Activated CD4-positive, alpha-beta T cell treated with anti-CD3 and anti-CD28 coated beads, Interleukin-2, amount 10 ng/mL, durations not matched to agents 7 days and 5 days (primary cell): Measurements from ENCODE around the gene EDRF1. TPM values are rescaled to one million over a fixed set of nuclear protein-coding genes. Genes with fewer than 3 reads are reported as not detected.

ENCODE experiments used
- CTCF ChIA-PET: fragments of 350-600 bp; sonication (Branson Sonifier 250); formaldehyde crosslinking; loops from one replicate; lab custom pipeline; 2021; ENCODE audit warnings: antibody characterized with exemption; lab: Charles Lee
- POLR2A ChIA-PET: fragments of 350-600 bp; sonication (Branson Sonifier 250); formaldehyde crosslinking; loops from one replicate; lab custom pipeline; 2021; ENCODE audit warnings: antibody characterized with exemption; lab: Charles Lee
- DNase-seq: peaks from one replicate; pipeline ENCODE4 v3.0.0-alpha.2; 2020
- H3K27ac Mint-ChIP-seq: one replicate; pipeline ENCODE4 v1.8.0; 2021; ENCODE audit warnings: mild to moderate bottlenecking, moderate library complexity, mixed read lengths
- H3K27me3 Mint-ChIP-seq: one replicate; pipeline ENCODE4 v1.8.0; 2021; ENCODE audit warnings: mixed read lengths
- H3K36me3 Mint-ChIP-seq: one replicate; pipeline ENCODE4 v1.8.0; 2021; ENCODE audit warnings: low read depth, mixed read lengths
- H3K4me1 Mint-ChIP-seq: one replicate; pipeline ENCODE4 v1.8.0; 2021; ENCODE audit warnings: mixed read lengths
- H3K4me3 Mint-ChIP-seq: one replicate; pipeline ENCODE4 v1.8.0; 2021; ENCODE audit warnings: mild to moderate bottlenecking, moderate library complexity, mixed read lengths
- H3K9me3 Mint-ChIP-seq: one replicate; pipeline ENCODE4 v1.8.0; 2021; ENCODE audit warnings: mixed read lengths
- total RNA-seq, 2 experiments: library from RNA; stranded (reverse); gene quantifications; one replicate each; pipeline ENCODE4 v1.2.3, GENCODE V29; 2021

The EDRF1 gene
- total RNA-seq, 2 experiments from 2014 or later: 37.0 to 39.5 TPM

GRCh38 chr10:125721035-125721434 is 1.5 kb downstream of the EDRF1 start:
- no peak for DNase-seq
- CTCF ChIA-PET: interaction anchor here (1.0 to 1.7 kb wide), 2 partner anchors 9 to 10 kb away, joined by 3 to 5 read pairs; no protein-coding TSS in a partner anchor
- H3K4me1 Mint-ChIP-seq: peaks cover 30% of the 10 kb centered on the region
- H3K27me3 Mint-ChIP-seq: no peaks in the 10 kb centered on the region
- no peaks in the 10 kb centered on the region for H3K9me3 Mint-ChIP-seq
- peaks cover 40% of the 10 kb centered on the region for H3K36me3 Mint-ChIP-seq
- peak overlapping the region; percentile 88 for H3K4me3 Mint-ChIP-seq
- POLR2A ChIA-PET: no interaction called here
- peak overlapping the region; percentile 66 for H3K27ac Mint-ChIP-seq

GRCh38 chr10:125722811-125723210 is 3.3 kb downstream of the EDRF1 start:
- H3K4me3 Mint-ChIP-seq: no peak overlapping the region
- CTCF ChIA-PET: no interaction called here
- POLR2A ChIA-PET: no interaction called here
- no peak for DNase-seq
- peaks cover 44% of the 10 kb centered on the region for H3K36me3 Mint-ChIP-seq
- peaks cover 30% of the 10 kb centered on the region for H3K4me1 Mint-ChIP-seq
- H3K9me3 Mint-ChIP-seq: no peaks in the 10 kb centered on the region
- H3K27ac Mint-ChIP-seq: no peak overlapping the region
- no peaks in the 10 kb centered on the region for H3K27me3 Mint-ChIP-seq

GRCh38 chr10:125726914-125727313 is 7.4 kb downstream of the EDRF1 start:
- POLR2A ChIA-PET: no interaction called here
- no peak for DNase-seq
- Mint-ChIP-seq H3K27me3 (no peaks in the 10 kb centered on the region), H3K36me3 (peaks cover 56% of the 10 kb centered on the region), H3K4me1 (peaks cover 11% of the 10 kb centered on the region), H3K4me3 (no peak overlapping the region), H3K9me3 (no peaks in the 10 kb centered on the region), H3K27ac (no peak overlapping the region)
- CTCF ChIA-PET: no interaction called here

- Mint-ChIP-seq H3K36me3 (peaks cover 62% of the 10 kb centered on the region), H3K4me3 (no peak overlapping the region), H3K27me3 (no peaks in the 10 kb centered on the region), H3K4me1 (peaks cover 8% of the 10 kb centered on the region), H3K27ac (no peak overlapping the region), H3K9me3 (no peaks in the 10 kb centered on the region)
- ChIA-PET CTCF (no interaction called here), POLR2A (no interaction called here)
- no peak for DNase-seq
Observed at GRCh38 chr10:125727436-125727835, 7.9 kb downstream of the EDRF1 start.

- Mint-ChIP-seq H3K27me3 (no peaks in the 10 kb centered on the region), H3K36me3 (peaks cover 76% of the 10 kb centered on the region)
- CTCF ChIA-PET: no interaction called here
Observed at GRCh38 chr10:125734148-125734547, 14.6 kb downstream of the EDRF1 start.

GRCh38 chr10:125734823-125735222 is 15.3 kb downstream of the EDRF1 start:
- Mint-ChIP-seq H3K9me3 (no peaks in the 10 kb centered on the region), H3K4me3 (no peak overlapping the region), H3K4me1 (no peaks in the 10 kb centered on the region), H3K27ac (no peak overlapping the region), H3K36me3 (peaks cover 78% of the 10 kb centered on the region), H3K27me3 (no peaks in the 10 kb centered on the region)
- DNase-seq: no peak
- ChIA-PET POLR2A (no interaction called here), CTCF (no interaction called here)

More at GRCh38 chr10:125734148-125734547, 14.6 kb downstream of the EDRF1 start:
- no peak overlapping the region for H3K27ac Mint-ChIP-seq
- no peak overlapping the region for H3K4me3 Mint-ChIP-seq
- no peaks in the 10 kb centered on the region for H3K9me3 Mint-ChIP-seq
- DNase-seq: no peak
- peaks cover under 1% of the 10 kb centered on the region for H3K4me1 Mint-ChIP-seq
- POLR2A ChIA-PET: no interaction called here

GRCh38 chr10:125738206-125738605 is 18.7 kb downstream of the EDRF1 start:
- H3K36me3 Mint-ChIP-seq: peaks cover 76% of the 10 kb centered on the region

GRCh38 chr10:125739994-125740679 is 20.6 kb downstream of the EDRF1 start:
- H3K36me3 Mint-ChIP-seq: peaks cover 79% of the 10 kb centered on the region
- no peak for DNase-seq
- H3K27me3 Mint-ChIP-seq: no peaks in the 10 kb centered on the region
- ChIA-PET CTCF (no interaction called here), POLR2A (interaction anchor here (0.8 kb wide), 1 partner anchor 9 kb away, joined by 5 read pairs; no protein-coding TSS in a partner anchor)
- no peaks in the 10 kb centered on the region for H3K9me3 Mint-ChIP-seq
- H3K4me3 Mint-ChIP-seq: no peak overlapping the region
- H3K27ac Mint-ChIP-seq: no peak overlapping the region
- H3K4me1 Mint-ChIP-seq: peaks cover 2% of the 10 kb centered on the region

More at GRCh38 chr10:125738206-125738605, 18.7 kb downstream of the EDRF1 start:
- CTCF ChIA-PET: no interaction called here
- Mint-ChIP-seq H3K4me1 (no peaks in the 10 kb centered on the region), H3K9me3 (no peaks in the 10 kb centered on the region), H3K27ac (no peak overlapping the region), H3K27me3 (no peaks in the 10 kb centered on the region), H3K4me3 (no peak overlapping the region)
- POLR2A ChIA-PET: no interaction called here
- DNase-seq: no peak

GRCh38 chr10:125742465-125742864 is 23.0 kb downstream of the EDRF1 start:
- peaks cover 9% of the 10 kb centered on the region for H3K4me1 Mint-ChIP-seq
- H3K27ac Mint-ChIP-seq: no peak overlapping the region
- H3K27me3 Mint-ChIP-seq: no peaks in the 10 kb centered on the region
- ChIA-PET CTCF (no interaction called here), POLR2A (no interaction called here)
- H3K9me3 Mint-ChIP-seq: peaks cover 5% of the 10 kb centered on the region
- H3K4me3 Mint-ChIP-seq: no peak overlapping the region
- peaks cover 75% of the 10 kb centered on the region for H3K36me3 Mint-ChIP-seq
- DNase-seq: no peak

GRCh38 chr10:125744909-125745308 is 25.4 kb downstream of the EDRF1 start:
- CTCF ChIA-PET: no interaction called here
- H3K27me3 Mint-ChIP-seq: no peaks in the 10 kb centered on the region
- peaks cover 9% of the 10 kb centered on the region for H3K4me1 Mint-ChIP-seq
- H3K9me3 Mint-ChIP-seq: peaks cover 5% of the 10 kb centered on the region
- DNase-seq: no peak
- no peak overlapping the region for H3K4me3 Mint-ChIP-seq
- H3K36me3 Mint-ChIP-seq: peaks cover 73% of the 10 kb centered on the region
- no peak overlapping the region for H3K27ac Mint-ChIP-seq
- POLR2A ChIA-PET: no interaction called here

- ChIA-PET POLR2A (no interaction called here), CTCF (no interaction called here)
- DNase-seq: no peak
- Mint-ChIP-seq H3K4me1 (peaks cover 9% of the 10 kb centered on the region), H3K9me3 (peaks cover 5% of the 10 kb centered on the region), H3K27ac (no peak overlapping the region), H3K27me3 (no peaks in the 10 kb centered on the region), H3K36me3 (peaks cover 75% of the 10 kb centered on the region), H3K4me3 (no peak overlapping the region)
Observed at GRCh38 chr10:125747417-125747816, 27.9 kb downstream of the EDRF1 start.

GRCh38 chr10:125756196-125756595 is 36.7 kb downstream of the EDRF1 start:
- Mint-ChIP-seq H3K36me3 (peaks cover 55% of the 10 kb centered on the region), H3K4me3 (no peak overlapping the region), H3K4me1 (peaks cover 1% of the 10 kb centered on the region), H3K27ac (no peak overlapping the region), H3K27me3 (no peaks in the 10 kb centered on the region), H3K9me3 (no peaks in the 10 kb centered on the region)
- DNase-seq: no peak
- CTCF ChIA-PET: no interaction called here
- POLR2A ChIA-PET: no interaction called here

GRCh38 chr10:125756853-125757487 is 37.5 kb downstream of the EDRF1 start:
- POLR2A ChIA-PET: no interaction called here
- Mint-ChIP-seq H3K4me3 (no peak overlapping the region), H3K27ac (no peak overlapping the region), H3K36me3 (peaks cover 55% of the 10 kb centered on the region), H3K27me3 (no peaks in the 10 kb centered on the region), H3K4me1 (peaks cover 1% of the 10 kb centered on the region), H3K9me3 (no peaks in the 10 kb centered on the region)
- no peak for DNase-seq
- CTCF ChIA-PET: interaction anchor here (1.3 kb wide), 1 partner anchor 11 kb away, joined by 3 read pairs; no protein-coding TSS in a partner anchor
